Endothelial cell (in vitro differentiated cells): ENCODE data around the gene PCSK6. TPM values are rescaled to one million over a fixed set of nuclear protein-coding genes. Genes with fewer than 3 reads are reported as not detected.
"Not testable (repeated sequence)": the region's sequence is repeated elsewhere in the genome, so short reads cannot be mapped to it uniquely, and the experiment has no call there.

Experiments
- DNase-seq: peaks from one replicate; pipeline ENCODE4 v3.0.0; 2021; ENCODE audit warnings: low spot score
- H3K27ac Mint-ChIP-seq: one replicate; pipeline ENCODE4 v1.8.0; 2021; ENCODE audit warnings: mixed read lengths, inconsistent platforms; ENCODE audit not compliant: unreplicated experiment
- H3K27me3 Mint-ChIP-seq: one replicate; pipeline ENCODE4 v1.8.0; 2021; ENCODE audit warnings: mild to moderate bottlenecking, moderate library complexity, mixed read lengths, inconsistent platforms; ENCODE audit not compliant: unreplicated experiment
- H3K36me3 Mint-ChIP-seq: one replicate; pipeline ENCODE4 v1.8.0; 2021; ENCODE audit warnings: mild to moderate bottlenecking, low read depth, mixed read lengths, inconsistent platforms; ENCODE audit not compliant: unreplicated experiment
- H3K4me1 Mint-ChIP-seq: one replicate; pipeline ENCODE4 v1.8.0; 2021; ENCODE audit warnings: mild to moderate bottlenecking, mixed read lengths, inconsistent platforms; ENCODE audit not compliant: unreplicated experiment
- H3K4me3 Mint-ChIP-seq: one replicate; pipeline ENCODE4 v1.8.0; 2021; ENCODE audit warnings: mild to moderate bottlenecking, mixed read lengths, inconsistent platforms; ENCODE audit not compliant: unreplicated experiment
- H3K9me3 Mint-ChIP-seq: one replicate; pipeline ENCODE4 v1.8.0; 2021; ENCODE audit warnings: mixed read lengths, inconsistent platforms; ENCODE audit not compliant: unreplicated experiment
- total RNA-seq: library from RNA; stranded (reverse); fragmentation: NEBNext Ultra II Directional; extraction: Animal tissue kit (Norgen Biotek cat#: 25700); gene quantifications from one replicate; pipeline ENCODE4 v1.2.1, GENCODE V29; 2021; ENCODE audit not compliant: unreplicated experiment
- TF ChIP-seq, protein P1 (sequence below): fragments of 200-600 bp; sonication (generic); IDR thresholded peaks from one replicate; pipeline ENCODE4 v1.5.0; 2021; ENCODE audit warnings: antibody characterized with exemption; ENCODE audit not compliant: unreplicated experiment

The PCSK6 gene
- total RNA-seq, 1 donor from 2014 or later: 0.13 TPM

DNA sequence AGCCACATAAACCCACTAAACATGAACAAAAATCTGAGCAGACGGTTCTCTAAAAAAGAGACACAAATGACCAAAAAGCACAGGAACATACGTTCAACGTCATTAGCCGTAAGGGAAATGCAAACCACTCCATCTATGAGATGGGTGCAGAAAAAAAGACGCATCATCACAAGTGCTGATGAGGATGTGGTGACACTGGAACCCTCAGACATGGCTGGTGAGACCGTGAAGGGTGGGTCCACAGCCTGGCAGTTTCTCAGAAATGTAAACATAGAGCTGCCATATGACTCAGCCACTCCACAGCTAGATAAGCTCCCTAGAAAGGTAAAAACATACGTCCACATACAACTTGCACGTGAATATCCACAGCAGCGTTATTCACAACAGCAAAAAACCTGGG, 23.3 kb downstream of the PCSK6 start:
- no peak for DNase-seq

DNA sequence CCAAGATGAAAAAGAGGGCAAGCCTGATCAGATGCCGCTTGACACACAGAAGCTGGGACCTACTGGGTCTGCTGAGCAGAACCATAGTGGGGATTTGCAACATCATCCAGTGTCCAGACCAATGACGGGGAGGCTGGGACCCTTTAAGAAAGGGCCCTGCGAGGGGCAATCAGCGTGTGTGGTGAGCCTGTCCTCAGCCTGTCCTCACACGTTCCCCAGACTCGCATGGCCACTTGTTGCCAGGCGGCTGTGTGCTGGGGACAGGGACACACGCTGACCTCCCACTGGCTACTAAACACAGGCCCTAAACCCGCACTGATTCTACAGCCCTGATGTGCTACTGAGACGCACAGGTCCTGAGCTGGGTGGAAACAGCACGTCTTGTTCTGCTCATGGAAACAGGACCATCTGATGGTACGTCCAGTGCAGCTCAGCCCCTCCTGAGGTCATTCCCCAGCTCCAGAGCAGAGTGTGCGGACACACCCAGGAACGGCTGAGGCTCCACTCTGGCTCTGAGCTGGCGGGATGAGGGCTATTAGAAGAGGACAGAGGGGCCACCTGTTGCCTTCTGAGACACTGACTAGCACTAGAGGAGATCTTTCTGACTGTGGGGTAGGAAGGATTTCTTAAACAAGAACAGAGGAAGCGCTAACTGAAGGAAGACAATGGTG, 24.4 kb downstream of the PCSK6 start:
- H3K27ac Mint-ChIP-seq: no peak overlapping the region
- peaks cover 4% of the 10 kb centered on the region for H3K27me3 Mint-ChIP-seq
- TF ChIP-seq, protein P1, sequence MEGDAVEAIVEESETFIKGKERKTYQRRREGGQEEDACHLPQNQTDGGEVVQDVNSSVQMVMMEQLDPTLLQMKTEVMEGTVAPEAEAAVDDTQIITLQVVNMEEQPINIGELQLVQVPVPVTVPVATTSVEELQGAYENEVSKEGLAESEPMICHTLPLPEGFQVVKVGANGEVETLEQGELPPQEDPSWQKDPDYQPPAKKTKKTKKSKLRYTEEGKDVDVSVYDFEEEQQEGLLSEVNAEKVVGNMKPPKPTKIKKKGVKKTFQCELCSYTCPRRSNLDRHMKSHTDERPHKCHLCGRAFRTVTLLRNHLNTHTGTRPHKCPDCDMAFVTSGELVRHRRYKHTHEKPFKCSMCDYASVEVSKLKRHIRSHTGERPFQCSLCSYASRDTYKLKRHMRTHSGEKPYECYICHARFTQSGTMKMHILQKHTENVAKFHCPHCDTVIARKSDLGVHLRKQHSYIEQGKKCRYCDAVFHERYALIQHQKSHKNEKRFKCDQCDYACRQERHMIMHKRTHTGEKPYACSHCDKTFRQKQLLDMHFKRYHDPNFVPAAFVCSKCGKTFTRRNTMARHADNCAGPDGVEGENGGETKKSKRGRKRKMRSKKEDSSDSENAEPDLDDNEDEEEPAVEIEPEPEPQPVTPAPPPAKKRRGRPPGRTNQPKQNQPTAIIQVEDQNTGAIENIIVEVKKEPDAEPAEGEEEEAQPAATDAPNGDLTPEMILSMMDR: no peak

More for the DNA sequence above, 23.3 kb downstream of the PCSK6 start:
- TF ChIP-seq, protein P1: no peak
- Mint-ChIP-seq H3K9me3 (no peaks in the 10 kb centered on the region), H3K36me3 (no peaks in the 10 kb centered on the region), H3K4me1 (no peaks in the 10 kb centered on the region), H3K27ac (no peak overlapping the region), H3K4me3 (no peak overlapping the region), H3K27me3 (peaks cover 4% of the 10 kb centered on the region)

DNA sequence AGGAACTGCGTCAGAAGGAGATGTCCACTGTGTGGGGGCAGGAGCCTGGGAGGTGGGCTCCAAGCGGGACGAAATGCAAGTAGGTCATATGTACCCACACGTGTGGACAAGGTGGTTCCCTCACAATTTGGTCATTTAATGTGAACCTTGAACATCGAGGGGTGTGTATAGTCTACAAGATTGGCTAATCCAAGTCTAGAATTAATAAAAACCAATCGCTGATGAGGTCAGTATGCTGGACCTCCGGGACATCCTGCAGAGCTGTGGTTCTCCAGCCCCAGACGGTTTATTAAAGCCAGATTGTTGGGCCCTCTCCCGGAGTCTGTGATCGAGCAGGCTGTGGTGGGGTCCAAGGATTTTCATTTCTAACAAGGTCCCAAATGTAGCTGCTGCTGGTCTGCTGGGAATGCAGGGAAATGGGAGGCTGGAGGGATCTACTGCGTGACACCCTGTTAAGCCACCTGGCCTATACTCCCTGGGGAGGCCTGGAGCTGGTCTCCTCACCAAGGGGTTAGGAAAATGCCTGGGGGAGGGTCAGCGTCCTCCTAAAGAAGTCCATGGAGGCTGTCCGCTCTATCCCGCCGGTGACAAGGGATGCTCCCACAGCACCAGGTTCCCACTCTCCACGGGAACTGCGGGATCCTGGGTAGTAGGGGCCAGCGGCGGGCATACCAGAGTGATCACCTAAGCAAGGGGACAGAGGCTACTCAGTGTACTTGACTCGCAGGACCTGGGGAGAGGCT, 25.1 kb downstream of the PCSK6 start:
- H3K27ac Mint-ChIP-seq: no peak overlapping the region
- H3K27me3 Mint-ChIP-seq: peaks cover 4% of the 10 kb centered on the region
- no peak overlapping the region for H3K4me3 Mint-ChIP-seq
- no peak for DNase-seq
- no peaks in the 10 kb centered on the region for H3K9me3 Mint-ChIP-seq
- TF ChIP-seq, protein P1: no peak
- no peaks in the 10 kb centered on the region for H3K36me3 Mint-ChIP-seq
- no peaks in the 10 kb centered on the region for H3K4me1 Mint-ChIP-seq

More for the DNA sequence above, 24.4 kb downstream of the PCSK6 start:
- H3K4me3 Mint-ChIP-seq: no peak overlapping the region
- H3K4me1 Mint-ChIP-seq: no peaks in the 10 kb centered on the region
- H3K9me3 Mint-ChIP-seq: no peaks in the 10 kb centered on the region
- DNase-seq: no peak
- no peaks in the 10 kb centered on the region for H3K36me3 Mint-ChIP-seq

DNA sequence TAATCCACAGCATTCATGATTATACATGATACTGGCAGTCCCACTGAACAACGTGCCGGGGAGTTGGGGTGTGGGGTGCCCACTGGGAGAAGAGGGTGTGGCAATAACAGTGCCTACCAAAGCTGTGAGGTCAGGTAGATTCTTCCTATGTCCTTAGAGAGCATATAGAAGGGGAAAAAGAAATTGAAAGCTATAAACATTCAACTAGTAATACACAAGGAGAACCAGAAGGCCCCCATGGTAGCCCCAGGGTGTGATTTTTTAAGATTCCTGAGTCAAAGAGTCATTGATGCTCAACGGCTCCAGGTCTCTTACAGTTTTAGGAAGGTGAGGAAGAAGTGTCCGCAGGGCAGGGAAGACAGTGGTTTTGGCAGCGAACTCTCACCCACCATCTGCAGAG, 25.8 kb downstream of the PCSK6 start:
- H3K4me3 Mint-ChIP-seq, H3K27me3 Mint-ChIP-seq, H3K27ac Mint-ChIP-seq, H3K36me3 Mint-ChIP-seq, H3K4me1 Mint-ChIP-seq, DNase-seq, H3K9me3 Mint-ChIP-seq: not testable (repeated sequence)

DNA sequence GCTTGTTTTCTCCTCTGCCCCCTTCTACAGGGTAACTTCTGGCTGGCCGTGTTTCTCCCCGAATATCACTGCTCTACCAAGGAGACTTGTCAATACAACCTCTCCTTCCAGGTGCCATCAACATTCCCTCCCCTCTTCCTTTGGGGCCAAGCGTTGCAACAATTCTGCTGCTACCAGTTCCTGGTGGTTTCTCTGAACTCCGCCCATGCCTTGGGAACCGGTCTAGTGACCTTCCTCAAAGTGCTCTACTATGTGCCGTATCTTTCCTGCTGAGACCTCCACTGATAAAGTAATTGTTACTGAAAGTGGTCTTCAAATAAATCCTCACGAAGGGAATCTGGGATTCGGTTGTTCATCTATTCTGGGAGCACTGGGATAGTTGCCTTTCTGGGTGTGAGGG, 26.2 kb downstream of the PCSK6 start:
- Mint-ChIP-seq H3K9me3 (no peaks in the 10 kb centered on the region), H3K36me3 (peaks cover 4% of the 10 kb centered on the region), H3K4me3 (no peak overlapping the region), H3K27ac (no peak overlapping the region), H3K27me3 (peaks cover 4% of the 10 kb centered on the region), H3K4me1 (peaks cover 8% of the 10 kb centered on the region)
- TF ChIP-seq, protein P1: no peak
- no peak for DNase-seq
